Astrocyte (in vitro differentiated cells and primary cell): ENCODE data around the gene BPIFB3. TPM values are rescaled to one million over a fixed set of nuclear protein-coding genes. Genes with fewer than 3 reads are reported as not detected.

Experiments
- DNase-seq: peaks from one replicate; pipeline ENCODE4 v3.0.0-alpha.2; 2010; ENCODE audit warnings: low read depth
- FAIRE-seq: peaks from 2 replicates; lab custom pipeline; 2011; peaks lifted over from hg19 to GRCh38; lab: Jason Lieb, UNC
- H2AFZ ChIP-seq: 2 replicates; pipeline ENCODE4 v1.6.0; 2012; ENCODE audit warnings: low read depth, low read length, inconsistent platforms
- H3K27ac ChIP-seq: 2 replicates; pipeline ENCODE4 v1.5.1; 2011; ENCODE audit warnings: low read depth, low read length, inconsistent platforms
- H3K27me3 ChIP-seq: 2 replicates; pipeline ENCODE4 v1.6.0; 2011; ENCODE audit warnings: low read length, inconsistent platforms; ENCODE audit not compliant: insufficient read depth
- H3K36me3 ChIP-seq: 2 replicates; pipeline ENCODE4 v1.5.1; 2011; ENCODE audit warnings: low read length, inconsistent platforms; ENCODE audit not compliant: insufficient read depth
- H3K4me1 ChIP-seq: 2 replicates; pipeline ENCODE4 v1.5.1; 2011; ENCODE audit warnings: low read length, inconsistent platforms; ENCODE audit not compliant: insufficient read depth
- H3K4me2 ChIP-seq: 2 replicates; pipeline ENCODE4 v1.6.0; 2012; ENCODE audit warnings: low read length, inconsistent platforms
- H3K4me3 ChIP-seq: 2 replicates; pipeline ENCODE4 v1.5.1; 2011; ENCODE audit warnings: low read depth, mild to moderate bottlenecking, low read length, inconsistent platforms; ENCODE audit not compliant: insufficient read depth
- H3K79me2 ChIP-seq: 2 replicates; pipeline ENCODE4 v1.6.0; 2012; ENCODE audit warnings: mild to moderate bottlenecking, low read length, inconsistent platforms; ENCODE audit not compliant: insufficient read depth
- H3K9ac ChIP-seq: 2 replicates; pipeline ENCODE4 v1.6.0; 2012; ENCODE audit warnings: mild to moderate bottlenecking, low read length, inconsistent platforms
- H3K9me3 ChIP-seq: 2 replicates; pipeline ENCODE4 v1.5.1; 2012; ENCODE audit warnings: low read depth, mild to moderate bottlenecking, low read length, inconsistent platforms; ENCODE audit not compliant: insufficient read depth
- H4K20me1 ChIP-seq: 2 replicates; pipeline ENCODE4 v1.6.0; 2012; ENCODE audit warnings: low read length, inconsistent platforms; ENCODE audit not compliant: insufficient read depth
- H3K27ac Mint-ChIP-seq: one replicate; pipeline ENCODE4 v1.8.0; 2021; ENCODE audit warnings: mild to moderate bottlenecking, mixed read lengths; ENCODE audit not compliant: unreplicated experiment
- H3K27me3 Mint-ChIP-seq: one replicate; pipeline ENCODE4 v1.8.0; 2021; ENCODE audit warnings: low read depth, mixed read lengths; ENCODE audit not compliant: unreplicated experiment
- H3K36me3 Mint-ChIP-seq: one replicate; pipeline ENCODE4 v1.8.0; 2021; ENCODE audit warnings: low read depth, mixed read lengths; ENCODE audit not compliant: unreplicated experiment
- H3K4me1 Mint-ChIP-seq: one replicate; pipeline ENCODE4 v1.8.0; 2021; ENCODE audit warnings: low read depth, mixed read lengths; ENCODE audit not compliant: unreplicated experiment
- H3K4me3 Mint-ChIP-seq: one replicate; pipeline ENCODE4 v1.8.0; 2021; ENCODE audit warnings: mild to moderate bottlenecking, moderate library complexity, mixed read lengths; ENCODE audit not compliant: unreplicated experiment
- H3K9me3 Mint-ChIP-seq: one replicate; pipeline ENCODE4 v1.8.0; 2021; ENCODE audit warnings: mild to moderate bottlenecking, mixed read lengths; ENCODE audit not compliant: unreplicated experiment
- EZH2 ChIP-seq: IDR thresholded peaks from 2 replicates; pipeline ENCODE4 v1.6.1; 2012; ENCODE audit warnings: mild to moderate bottlenecking, low read length, inconsistent platforms; ENCODE audit not compliant: insufficient read depth
- total RNA-seq: library from RNA; stranded (reverse); gene quantifications from 2 replicates; pipeline ENCODE4 v1.2.1, GENCODE V29; 2021
- TF ChIP-seq, protein P1 (sequence below): IDR thresholded peaks from 2 replicates; pipeline ENCODE4 v1.5.1; 2011; ENCODE audit warnings: low read depth, mild to moderate bottlenecking, inconsistent platforms, low read length, moderate library complexity; ENCODE audit not compliant: insufficient read depth

The BPIFB3 gene
- total RNA-seq, 1 donor from 2014 or later: not detected

DNA sequence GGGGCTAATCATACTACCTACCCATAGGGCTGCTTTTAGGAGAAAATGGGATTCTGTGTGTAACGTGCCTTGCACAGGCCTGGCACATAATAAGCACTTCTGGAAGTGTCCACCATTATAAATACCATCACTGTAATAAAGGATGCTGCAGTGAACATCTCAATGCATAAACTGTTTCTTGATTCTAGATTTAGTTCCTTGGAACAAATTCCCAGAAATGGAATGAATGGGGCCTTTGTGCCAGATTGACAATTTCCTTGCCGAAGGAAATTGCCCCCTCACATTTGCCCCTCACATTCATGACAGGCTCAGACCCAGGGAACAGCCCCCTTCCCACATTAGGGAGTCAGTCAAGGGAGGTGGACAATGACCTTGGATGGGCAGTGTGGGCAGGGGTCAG is 55.0 kb downstream of the BPIFB3 start:
- Histone ChIP-seq H2AFZ (no peak overlapping the region), H3K4me2 (no peak overlapping the region), H3K27me3 (no peaks in the 10 kb centered on the region), H4K20me1 (no peaks in the 10 kb centered on the region), H3K36me3 (no peaks in the 10 kb centered on the region), H3K79me2 (no peaks in the 10 kb centered on the region), H3K4me3 (no peak overlapping the region), H3K4me1 (no peaks in the 10 kb centered on the region), H3K9ac (no peak overlapping the region), H3K9me3 (no peaks in the 10 kb centered on the region), H3K27ac (no peak overlapping the region)
- Mint-ChIP-seq H3K4me1 (no peaks in the 10 kb centered on the region), H3K27ac (no peak overlapping the region), H3K36me3 (no peaks in the 10 kb centered on the region), H3K27me3 (peaks cover 24% of the 10 kb centered on the region), H3K4me3 (no peak overlapping the region), H3K9me3 (peaks cover 4% of the 10 kb centered on the region)
- FAIRE-seq: no peak
- TF ChIP-seq EZH2: no peak
- TF ChIP-seq, protein P1, sequence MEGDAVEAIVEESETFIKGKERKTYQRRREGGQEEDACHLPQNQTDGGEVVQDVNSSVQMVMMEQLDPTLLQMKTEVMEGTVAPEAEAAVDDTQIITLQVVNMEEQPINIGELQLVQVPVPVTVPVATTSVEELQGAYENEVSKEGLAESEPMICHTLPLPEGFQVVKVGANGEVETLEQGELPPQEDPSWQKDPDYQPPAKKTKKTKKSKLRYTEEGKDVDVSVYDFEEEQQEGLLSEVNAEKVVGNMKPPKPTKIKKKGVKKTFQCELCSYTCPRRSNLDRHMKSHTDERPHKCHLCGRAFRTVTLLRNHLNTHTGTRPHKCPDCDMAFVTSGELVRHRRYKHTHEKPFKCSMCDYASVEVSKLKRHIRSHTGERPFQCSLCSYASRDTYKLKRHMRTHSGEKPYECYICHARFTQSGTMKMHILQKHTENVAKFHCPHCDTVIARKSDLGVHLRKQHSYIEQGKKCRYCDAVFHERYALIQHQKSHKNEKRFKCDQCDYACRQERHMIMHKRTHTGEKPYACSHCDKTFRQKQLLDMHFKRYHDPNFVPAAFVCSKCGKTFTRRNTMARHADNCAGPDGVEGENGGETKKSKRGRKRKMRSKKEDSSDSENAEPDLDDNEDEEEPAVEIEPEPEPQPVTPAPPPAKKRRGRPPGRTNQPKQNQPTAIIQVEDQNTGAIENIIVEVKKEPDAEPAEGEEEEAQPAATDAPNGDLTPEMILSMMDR: no peak
- no peak for DNase-seq

DNA sequence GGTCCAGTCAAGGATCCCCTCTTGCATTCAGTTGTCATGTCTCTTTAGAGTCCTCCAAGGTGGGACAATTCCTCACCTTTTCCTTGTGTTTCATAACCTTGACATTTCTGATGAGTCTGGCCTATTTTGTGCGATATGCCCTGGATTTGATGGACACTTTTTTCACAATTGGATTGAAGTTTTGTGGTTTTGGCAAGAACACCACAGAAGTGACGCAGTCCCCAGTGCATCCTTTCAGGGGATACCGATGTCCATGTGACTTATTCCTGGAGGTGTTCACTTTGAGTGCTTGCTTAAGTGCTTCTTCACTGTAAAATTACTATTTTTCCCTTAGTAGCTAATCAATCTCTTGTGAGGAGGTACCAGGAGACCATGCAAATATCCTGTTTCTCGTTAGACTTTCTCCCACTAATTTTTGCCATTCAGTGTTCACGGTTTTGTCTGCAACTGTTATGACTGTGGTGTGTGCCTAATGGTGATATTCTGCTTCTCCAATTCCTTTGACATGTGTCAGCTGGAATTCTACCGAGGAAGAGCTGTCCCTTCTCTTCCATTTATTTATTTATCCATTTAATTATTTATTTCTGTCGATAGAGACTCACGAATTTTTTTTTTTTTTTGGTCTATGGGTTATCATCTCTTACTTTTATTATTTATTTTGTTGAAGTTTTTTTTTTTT is 56.6 kb downstream of the BPIFB3 start:
- FAIRE-seq (no peak), DNase-seq (no peak)
- Mint-ChIP-seq H3K36me3 (no peaks in the 10 kb centered on the region), H3K27me3 (peaks cover 20% of the 10 kb centered on the region), H3K27ac (no peak overlapping the region), H3K4me1 (no peaks in the 10 kb centered on the region), H3K9me3 (peaks cover 5% of the 10 kb centered on the region), H3K4me3 (no peak overlapping the region)
- no peak overlapping the region for H3K4me3 ChIP-seq
- H3K9me3 ChIP-seq: no peaks in the 10 kb centered on the region
- H3K79me2 ChIP-seq: no peaks in the 10 kb centered on the region
- no peaks in the 10 kb centered on the region for H3K27me3 ChIP-seq
- no peak overlapping the region for H3K27ac ChIP-seq
- H3K9ac ChIP-seq: no peak overlapping the region
- H3K4me2 ChIP-seq: no peak overlapping the region
- TF ChIP-seq, protein P1: no peak
- no peaks in the 10 kb centered on the region for H3K36me3 ChIP-seq
- H4K20me1 ChIP-seq: no peaks in the 10 kb centered on the region
- H2AFZ ChIP-seq: no peak overlapping the region
- H3K4me1 ChIP-seq: no peaks in the 10 kb centered on the region

DNA sequence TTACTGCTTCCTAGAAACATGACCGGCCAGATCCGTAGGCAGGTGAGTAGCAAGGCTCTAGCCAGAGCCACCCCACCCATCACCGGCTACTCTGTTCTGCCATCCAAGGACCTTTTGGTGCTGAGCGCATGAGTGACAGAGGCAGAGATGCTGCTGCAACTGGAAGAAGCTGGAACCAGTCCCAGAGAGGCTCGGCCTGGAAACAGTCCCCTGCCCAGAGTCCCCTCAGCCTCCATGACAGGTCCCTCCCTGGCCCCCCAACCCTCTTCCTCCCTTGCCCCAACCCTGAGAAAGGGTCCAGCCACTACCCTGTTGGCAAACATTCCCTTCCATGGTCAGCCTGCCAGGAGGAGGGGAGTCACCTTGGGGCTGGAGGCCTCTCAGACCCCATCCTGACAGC is 57.6 kb downstream of the BPIFB3 start:
- H3K36me3 Mint-ChIP-seq: no peaks in the 10 kb centered on the region
- peaks cover 5% of the 10 kb centered on the region for H3K9me3 Mint-ChIP-seq
- FAIRE-seq (no peak), DNase-seq (no peak)
- no peaks in the 10 kb centered on the region for H3K4me1 Mint-ChIP-seq
- H3K27ac Mint-ChIP-seq: no peak overlapping the region
- no peak overlapping the region for H2AFZ ChIP-seq
- H3K27ac ChIP-seq: no peak overlapping the region
- no peak overlapping the region for H3K4me3 Mint-ChIP-seq
- H3K9ac ChIP-seq: no peak overlapping the region
- no peaks in the 10 kb centered on the region for H4K20me1 ChIP-seq
- no peaks in the 10 kb centered on the region for H3K36me3 ChIP-seq
- no peaks in the 10 kb centered on the region for H3K27me3 ChIP-seq
- H3K4me3 ChIP-seq: no peak overlapping the region
- no peak overlapping the region for H3K4me2 ChIP-seq
- no peak for TF ChIP-seq EZH2
- TF ChIP-seq, protein P1: no peak
- no peaks in the 10 kb centered on the region for H3K9me3 ChIP-seq
- H3K4me1 ChIP-seq: no peaks in the 10 kb centered on the region
- no peaks in the 10 kb centered on the region for H3K79me2 ChIP-seq
- H3K27me3 Mint-ChIP-seq: peaks cover 16% of the 10 kb centered on the region
